T47D (cell line): ENCODE measurements around the gene LARP6.
"Not testable (repeated sequence)": the region's sequence is repeated elsewhere in the genome, so short reads cannot be mapped to it uniquely, and the experiment has no call there.

Experiments
- DNase-seq, 2 experiments: peaks; one replicate each; pipeline versions ENCODE4 v3.0.0 to v3.0.0-alpha.2; 2011 to 2012; ENCODE audit warnings: low read depth in 1 of 2, low spot score in 1 of 2
- JUND ChIP-seq: IDR thresholded peaks from 2 replicates; pipeline ENCODE4 v1.6.1; 2012; ENCODE audit warnings: low read depth
- in situ Hi-C: cut with HindIII; loops from 2 replicates; pipeline ENCODE4 v1.10.0; 2016; ENCODE audit warnings: low sequenced_read_pairs, low pct_unique_long_range_greater_than_20kb

LARP6 gene

DNA sequence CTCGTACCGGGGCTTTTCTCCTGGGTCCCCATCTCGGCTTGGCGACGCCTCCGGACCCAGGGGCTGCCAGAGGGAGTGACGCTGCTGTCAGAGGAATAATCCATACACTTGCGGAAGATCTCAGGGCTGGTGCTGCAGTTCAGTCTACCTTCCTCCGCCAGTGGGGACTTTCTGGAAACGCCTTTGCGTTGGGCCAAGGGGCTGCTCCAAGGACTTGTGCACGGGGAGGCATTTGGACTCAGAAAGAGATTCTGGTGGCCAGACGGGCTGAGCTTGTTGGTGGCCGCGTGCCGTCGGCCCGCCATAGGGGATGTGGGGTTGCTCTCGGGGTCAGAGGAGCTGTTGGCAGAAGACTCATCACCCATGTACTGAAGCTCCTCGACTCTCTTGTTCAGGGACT lies 21.8 kb downstream of the LARP6 start:
- in situ Hi-C loops = no loop called here
- no peak for TF ChIP-seq JUND
- no peak for DNase-seq

DNA sequence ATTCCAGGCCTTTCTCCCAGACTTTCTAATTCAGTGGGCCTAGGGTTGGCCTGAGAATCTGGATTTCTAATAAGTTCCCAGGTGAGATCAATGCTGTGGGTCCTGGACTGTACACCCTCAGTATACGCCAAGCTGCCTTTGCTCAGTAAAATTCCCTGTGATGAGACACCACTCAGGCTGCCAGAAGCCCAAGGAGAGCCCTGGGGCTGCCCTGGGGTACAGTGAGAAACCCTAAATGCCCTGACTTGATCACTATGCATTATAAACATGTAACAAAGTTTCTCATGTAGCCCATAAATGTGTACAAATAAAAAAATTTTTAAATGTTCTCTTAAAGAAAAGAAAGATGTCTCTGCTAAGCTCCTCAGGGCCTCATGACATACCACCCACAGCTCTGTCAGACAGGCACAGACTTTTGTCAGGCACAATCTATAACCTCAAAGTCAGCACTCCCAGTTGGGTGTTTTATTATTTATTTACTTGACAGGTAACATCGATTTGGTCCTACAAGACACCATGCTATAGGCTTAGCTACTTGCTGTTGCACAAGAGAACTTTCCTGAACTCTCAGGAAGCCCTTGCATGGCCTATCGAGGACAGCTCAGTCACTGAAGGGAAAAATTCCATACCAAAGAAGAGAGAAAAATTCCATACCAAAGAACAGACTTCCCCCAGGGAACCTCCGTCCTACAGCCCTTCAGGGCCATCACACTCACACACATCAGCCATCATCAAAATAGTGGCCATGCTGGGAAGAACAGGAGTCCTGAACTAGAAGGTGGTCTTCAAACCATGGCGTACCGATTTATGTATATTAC lies 22.7 kb downstream of the LARP6 start:
- no peak for TF ChIP-seq JUND
- in situ Hi-C loops = no loop called here
- DNase-seq = no peak

DNA sequence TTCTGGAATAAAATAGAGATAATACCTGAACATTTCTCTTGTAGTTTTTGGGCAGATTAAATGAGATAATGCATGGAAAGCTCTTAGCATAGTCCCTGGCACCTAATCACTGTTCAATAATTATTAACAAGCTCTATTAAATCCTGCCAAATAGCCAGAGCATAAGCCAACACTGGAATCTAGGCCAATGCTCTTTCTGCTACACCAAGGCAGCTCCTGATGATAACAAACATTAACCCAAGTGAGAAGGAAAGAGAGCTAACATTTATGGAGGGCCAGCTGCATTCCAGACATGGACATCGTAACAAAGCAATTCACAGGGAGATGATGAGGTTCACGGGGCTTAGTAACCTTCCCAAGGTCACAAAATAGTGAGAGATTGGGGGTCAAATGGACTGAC lies 23.3 kb downstream of the LARP6 start:
- in situ Hi-C loops = no loop called here
- TF ChIP-seq JUND = no peak
- no peak for DNase-seq

DNA sequence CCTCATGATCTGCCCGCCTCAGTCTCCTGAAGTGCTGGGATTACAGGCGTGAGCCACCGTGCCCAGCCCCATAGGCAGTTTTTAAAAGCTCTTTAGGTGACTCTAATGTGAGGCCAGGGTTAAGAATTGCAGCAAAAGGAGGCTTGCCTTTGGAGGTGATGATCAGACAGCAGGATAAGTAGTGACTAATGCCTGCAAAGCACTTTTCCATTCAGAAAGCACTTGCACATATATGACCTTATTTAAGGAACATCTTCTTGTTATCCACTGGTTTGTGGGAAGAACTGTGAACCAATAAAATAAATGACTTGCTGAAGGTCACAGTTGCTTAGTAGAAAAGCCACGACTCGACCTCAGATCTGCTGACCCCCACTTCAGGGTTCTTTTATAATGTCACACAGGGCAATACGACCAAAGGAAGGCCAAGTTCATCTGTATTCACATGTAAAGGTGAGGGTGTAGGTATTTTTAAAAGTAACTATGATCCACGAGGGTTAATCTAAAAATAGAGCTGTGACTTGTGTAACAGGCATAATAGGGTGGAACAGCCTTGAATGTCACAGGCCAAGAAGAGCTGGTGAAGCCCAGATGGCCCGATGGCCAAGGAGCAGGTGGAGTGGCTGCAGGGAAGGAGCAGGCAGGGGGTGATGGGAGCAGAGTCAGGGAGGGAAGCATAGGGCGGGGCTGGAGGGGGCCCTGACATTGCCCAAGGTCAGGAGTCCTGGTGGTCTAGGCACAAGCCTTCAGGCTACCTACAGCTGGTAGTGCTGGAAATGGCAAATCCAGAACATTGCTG lies 24.4 kb downstream of the LARP6 start:
- in situ Hi-C loops = no loop called here
- TF ChIP-seq JUND = no peak
- no peak for DNase-seq

DNA sequence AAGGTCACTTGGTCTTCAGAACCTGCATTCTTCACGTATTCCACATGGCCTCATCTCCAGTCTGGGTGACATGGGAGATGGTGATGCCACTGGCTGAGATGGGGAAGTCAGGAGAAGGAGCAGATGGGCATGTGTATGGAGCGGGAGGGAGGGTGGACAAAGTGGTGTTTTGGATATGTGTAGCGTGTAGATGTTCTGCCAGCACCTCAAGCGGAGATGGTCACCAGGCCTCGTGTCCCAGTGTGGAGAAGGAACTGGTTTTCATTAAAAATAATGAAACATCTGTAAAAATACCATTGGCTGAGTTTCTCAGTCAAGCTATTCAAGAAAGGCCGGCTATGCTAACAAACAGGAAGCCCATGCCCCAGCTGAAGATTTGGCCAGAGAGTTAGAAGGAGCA lies 26.2 kb downstream of the LARP6 start:
- TF ChIP-seq JUND = no peak
- in situ Hi-C loops = no loop called here
- no peak for DNase-seq

DNA sequence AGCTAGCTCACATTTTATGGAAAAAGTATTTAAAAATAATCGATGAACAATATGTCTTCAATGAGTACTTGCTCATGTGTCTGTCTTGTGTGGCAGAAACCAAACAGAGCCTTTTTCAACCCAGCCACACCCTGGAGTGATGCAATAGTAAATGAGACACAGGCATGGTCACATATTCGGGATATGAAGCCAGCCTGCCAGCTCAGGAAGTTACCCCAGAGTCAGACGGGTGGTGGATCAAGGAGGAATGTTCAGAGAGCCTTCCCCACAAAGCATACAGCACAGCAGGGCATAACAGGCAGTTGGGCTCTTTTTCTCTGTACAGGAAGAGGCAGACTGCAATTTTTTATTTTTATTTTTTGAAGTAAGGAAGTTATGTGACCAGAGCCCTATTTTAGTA lies 27.3 kb downstream of the LARP6 start:
- in situ Hi-C loops = no loop called here
- no peak for DNase-seq
- TF ChIP-seq JUND = no peak

DNA sequence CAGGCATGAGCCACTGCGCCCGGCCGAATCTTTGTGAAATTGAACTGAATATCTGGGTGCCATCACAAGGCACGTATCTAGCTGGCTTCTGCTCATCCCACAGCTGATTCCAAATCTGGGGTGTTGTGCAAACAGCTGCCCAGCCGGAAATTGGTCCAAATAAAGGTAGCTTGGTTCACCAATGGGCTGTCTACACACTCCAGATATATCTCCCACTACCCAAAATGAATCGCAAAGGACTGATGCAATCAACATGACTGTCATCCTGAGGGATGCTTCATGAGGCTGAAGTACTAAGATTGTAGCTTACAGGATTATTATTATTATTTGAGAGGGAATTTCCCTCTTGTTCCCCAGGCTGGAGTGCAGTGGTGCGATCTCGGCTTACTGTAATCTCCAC lies 28.1 kb downstream of the LARP6 start:
- no peak for TF ChIP-seq JUND
- in situ Hi-C loops = no loop called here
- DNase-seq = no peak

DNA sequence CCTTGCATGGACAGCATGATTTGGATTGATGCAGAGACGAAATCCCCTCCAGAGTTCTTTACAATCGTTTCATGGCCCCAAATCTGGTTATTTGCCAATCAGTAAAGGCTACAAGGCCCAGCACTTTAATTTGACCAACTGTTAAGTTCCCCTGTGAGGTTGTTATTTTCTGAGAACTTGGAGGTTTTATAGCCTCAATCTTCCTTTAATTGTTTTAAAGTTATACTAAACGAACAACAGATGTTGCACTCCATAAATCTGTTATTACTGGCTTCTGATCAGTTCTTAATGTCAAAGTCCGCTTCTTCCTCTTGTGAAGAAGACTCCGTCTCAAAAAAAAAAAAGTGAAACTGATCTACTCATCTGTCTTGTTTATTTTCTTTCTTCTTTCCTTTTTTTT lies 30.8 kb downstream of the LARP6 start:
- TF ChIP-seq JUND = no peak
- DNase-seq = no peak
- in situ Hi-C loops = no loop called here

DNA sequence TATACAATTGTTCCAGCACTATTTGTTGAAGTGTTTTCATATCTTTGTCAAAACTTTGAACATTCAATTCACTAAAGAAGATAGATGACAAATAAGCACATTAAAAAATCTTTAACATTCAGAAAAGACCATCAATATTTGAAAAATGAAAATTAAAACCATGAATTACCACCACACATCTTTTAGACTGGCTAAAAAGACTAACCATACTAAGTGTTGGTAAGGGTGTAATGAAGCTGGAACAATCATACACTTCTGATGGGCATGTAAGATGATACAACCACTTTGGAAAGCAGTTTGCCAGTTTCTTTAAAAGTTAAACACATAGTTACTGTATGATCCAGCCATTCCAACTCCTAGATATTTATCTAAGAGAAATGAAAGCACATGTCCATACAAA lies 33.7 kb downstream of the LARP6 start:
- in situ Hi-C loops = no loop called here
- no peak for DNase-seq
- no peak for TF ChIP-seq JUND

DNA sequence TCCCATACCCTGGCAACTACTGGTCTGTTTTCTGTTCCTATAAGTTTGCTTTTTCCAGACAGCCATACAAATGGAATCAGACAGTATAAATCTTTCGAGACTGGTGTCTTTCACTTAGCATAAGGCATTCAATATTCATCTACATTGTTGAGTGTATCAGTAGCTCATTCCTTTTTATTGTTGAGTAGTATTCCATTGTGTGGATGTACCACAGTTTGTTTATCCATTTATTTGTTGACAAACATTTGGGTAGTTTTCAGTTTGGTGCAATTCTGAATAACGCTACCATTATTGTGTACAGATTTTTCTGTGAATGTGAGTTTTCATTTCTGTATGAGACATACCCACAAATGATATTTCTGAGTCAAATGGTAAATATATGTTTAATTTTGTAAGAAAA lies 35.4 kb downstream of the LARP6 start:
- in situ Hi-C loops = no loop called here
- DNase-seq = no peak
- TF ChIP-seq JUND = no peak

DNA sequence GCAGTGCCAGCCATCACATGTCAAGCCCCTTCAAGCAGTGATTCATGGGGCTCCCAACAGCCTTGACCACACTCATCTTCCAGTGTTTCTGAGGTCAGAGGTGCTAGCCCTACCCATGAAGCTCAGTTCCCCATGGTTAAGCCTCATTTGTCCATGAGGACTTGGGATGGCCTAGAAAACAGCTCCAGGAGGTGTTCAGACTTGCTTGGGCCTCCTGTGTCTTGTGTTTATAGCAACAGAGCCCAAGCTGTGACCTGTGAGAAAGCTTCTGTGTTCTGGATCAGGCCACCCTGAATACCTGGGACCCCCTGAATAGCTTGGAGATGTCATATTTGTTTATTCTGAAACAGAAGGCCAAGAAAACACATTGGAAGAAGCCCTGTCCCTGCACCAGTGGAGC lies 36.7 kb downstream of the LARP6 start:
- in situ Hi-C loops = no loop called here
- no peak for TF ChIP-seq JUND
- peak in 1 of 2 experiments; percentile 7 for DNase-seq

DNA sequence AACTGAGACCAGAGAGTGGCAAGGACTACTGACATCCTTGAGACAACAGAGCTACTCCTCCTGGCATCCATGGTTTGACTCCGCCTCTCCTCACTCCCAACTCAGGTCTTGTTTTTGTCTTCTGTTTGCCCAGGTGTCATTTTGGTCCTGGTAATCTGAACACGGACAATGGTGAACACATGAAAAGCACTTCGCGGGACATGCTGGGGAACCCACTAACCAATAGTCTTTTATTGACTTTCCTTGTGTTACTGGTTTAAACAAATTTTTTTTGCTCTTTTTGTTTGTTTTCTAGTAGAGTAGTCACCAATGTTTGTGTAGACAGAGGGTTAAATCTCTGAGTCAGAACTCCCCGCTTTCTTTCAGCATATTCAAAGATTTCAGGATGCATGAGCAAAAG lies 38.4 kb downstream of the LARP6 start:
- no peak for DNase-seq
- in situ Hi-C loops = no loop called here
- TF ChIP-seq JUND = no peak

DNA sequence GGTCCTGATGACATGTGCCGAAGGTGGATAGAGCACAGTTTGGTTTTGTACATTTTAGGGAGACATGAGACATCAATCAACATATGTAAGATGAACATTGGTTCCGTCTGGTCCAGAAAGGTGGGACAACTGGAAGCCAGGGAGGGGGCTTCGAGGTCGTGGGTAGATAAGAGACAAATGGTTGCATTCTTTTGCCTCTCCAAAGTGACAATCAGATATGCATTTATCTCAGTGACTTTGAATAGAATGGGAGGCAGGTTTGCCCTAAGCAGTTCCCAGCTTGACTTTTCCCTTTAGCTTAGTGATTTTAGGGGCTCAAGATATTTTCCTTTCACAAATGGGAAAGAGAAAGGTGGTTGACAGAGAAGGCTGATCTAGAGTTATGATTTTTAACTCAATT lies 38.9 kb downstream of the LARP6 start:
- DNase-seq, in situ Hi-C loops: not testable (repeated sequence)
